Neuronal stem cell (in vitro differentiated cells): Measurements from ENCODE around the gene PPIE.
"Not testable (repeated sequence)": the region's sequence is repeated elsewhere in the genome, so short reads cannot be mapped to it uniquely, and the experiment has no call there.

Experiments used
- DNase-seq: peaks from one replicate; pipeline ENCODE4 v3.0.0-alpha.2; 2013; ENCODE audit warnings: low spot score
- H2AFZ ChIP-seq: one replicate; pipeline ENCODE4 v1.6.1; 2013; ENCODE audit warnings: mild to moderate bottlenecking, low read length, inconsistent platforms
- H2AK5ac ChIP-seq: 2 replicates; pipeline ENCODE4 v1.6.1; 2013; ENCODE audit warnings: low read depth, mild to moderate bottlenecking, inconsistent platforms, low read length, moderate library complexity, mixed read lengths
- H2BK120ac ChIP-seq: 2 replicates; pipeline ENCODE4 v1.6.1; 2013; ENCODE audit warnings: low read depth, mild to moderate bottlenecking, inconsistent platforms, low read length, moderate library complexity, mixed read lengths
- H2BK12ac ChIP-seq: one replicate; pipeline ENCODE4 v1.6.1; 2013; ENCODE audit warnings: low read length, inconsistent platforms
- H2BK15ac ChIP-seq: 2 replicates; pipeline ENCODE4 v1.6.1; 2013; ENCODE audit warnings: mild to moderate bottlenecking, low read length, inconsistent platforms, mixed read lengths
- H2BK5ac ChIP-seq: one replicate; pipeline ENCODE4 v1.6.1; 2013; ENCODE audit warnings: inconsistent platforms, mild to moderate bottlenecking, low read length, moderate library complexity
- H3K14ac ChIP-seq: one replicate; pipeline ENCODE4 v1.6.1; 2013; ENCODE audit warnings: low read length, inconsistent platforms
- H3K18ac ChIP-seq: 2 replicates; pipeline ENCODE4 v1.6.1; 2013; ENCODE audit warnings: low read length, inconsistent platforms
- H3K23ac ChIP-seq: 2 replicates; pipeline ENCODE4 v1.6.1; 2013; ENCODE audit warnings: low read depth, mild to moderate bottlenecking, mixed read lengths, low read length, inconsistent platforms; ENCODE audit not compliant: poor library complexity
- H3K27ac ChIP-seq: replicated peaks from 3 replicates; pipeline ENCODE4 v1.5.1; 2013; ENCODE audit warnings: low read length, inconsistent platforms
- H3K27me3 ChIP-seq, 3 experiments: 2 replicates each; pipeline ENCODE4 v1.6.1; 2013; ENCODE audit warnings: low read length in 3 of 3, mild to moderate bottlenecking in 2 of 3, inconsistent platforms in 1 of 3, low read depth in 1 of 3, mixed read lengths in 1 of 3, moderate library complexity in 1 of 3; ENCODE audit not compliant: control insufficient read depth in 3 of 3, insufficient read depth in 3 of 3
- H3K36me3 ChIP-seq, 2 donors: replicated peaks in 1 of 2; 2 replicates each; pipeline ENCODE4 v1.6.1; 2013; ENCODE audit warnings: low read length in 2 of 2; ENCODE audit not compliant: control insufficient read depth in 2 of 2, insufficient read depth in 2 of 2
- H3K4ac ChIP-seq: 2 replicates; pipeline ENCODE4 v1.6.1; 2013; ENCODE audit warnings: inconsistent platforms, mild to moderate bottlenecking, low read length, moderate library complexity
- H3K4me1 ChIP-seq, 2 donors: 1 replicate in 1 of 2; 2 replicates in 1 of 2; pipeline ENCODE4 v1.6.1; 2013; ENCODE audit warnings: low read length in 2 of 2, low read depth in 1 of 2; ENCODE audit not compliant: control insufficient read depth in 2 of 2, insufficient read depth in 1 of 2
- H3K4me2 ChIP-seq: one replicate; pipeline ENCODE4 v1.6.1; 2013; ENCODE audit warnings: mild to moderate bottlenecking, low read length, inconsistent platforms; ENCODE audit not compliant: insufficient read depth, poor library complexity, severe bottlenecking
- H3K4me3 ChIP-seq, 2 donors: 2 replicates each; pipeline ENCODE4 v1.5.1; 2013; ENCODE audit warnings: low read length in 2 of 2, mild to moderate bottlenecking in 2 of 2, inconsistent platforms in 1 of 2, moderate library complexity in 1 of 2
- H3K79me1 ChIP-seq: one replicate; pipeline ENCODE4 v1.6.1; 2013; ENCODE audit warnings: low read depth, mild to moderate bottlenecking, inconsistent platforms, low read length, moderate library complexity
- H3K9ac ChIP-seq: one replicate; pipeline ENCODE4 v1.6.1; 2013; ENCODE audit warnings: mild to moderate bottlenecking, low read depth, low read length, inconsistent platforms; ENCODE audit not compliant: poor library complexity
- H3K9me3 ChIP-seq, 2 donors: replicated peaks in 1 of 2; 2 replicates each; pipeline versions ENCODE3 to v1.6.1; 2013; ENCODE audit warnings: low read length in 2 of 2, mild to moderate bottlenecking in 2 of 2, inconsistent platforms in 1 of 2, low read depth in 1 of 2, mixed read lengths in 1 of 2, moderate library complexity in 1 of 2; ENCODE audit not compliant: control insufficient read depth in 2 of 2, insufficient read depth in 1 of 2
- H4K8ac ChIP-seq: one replicate; pipeline ENCODE4 v1.6.1; 2013; ENCODE audit warnings: low read depth, mild to moderate bottlenecking, inconsistent platforms, low read length, moderate library complexity
- H4K91ac ChIP-seq: one replicate; pipeline ENCODE4 v1.6.1; 2013; ENCODE audit warnings: low read length, low read depth, mild to moderate bottlenecking, inconsistent platforms; ENCODE audit not compliant: poor library complexity
- WGBS, 2 donors: extraction: QIAGEN DNeasy Blood & Tissue Kit; methylation state at CpG; one replicate each; pipeline ENCODE4 v1.1.7; 2013; ENCODE audit warnings: missing lambda C conversion rate in 2 of 2, mixed read lengths in 1 of 2; ENCODE audit not compliant: insufficient read length in 2 of 2, insufficient replicate concordance in 1 of 2; ENCODE audit errors: extremely low coverage in 2 of 2; 5-methylcytosine and 5-hydroxymethylcytosine counted together

Gene PPIE

DNA sequence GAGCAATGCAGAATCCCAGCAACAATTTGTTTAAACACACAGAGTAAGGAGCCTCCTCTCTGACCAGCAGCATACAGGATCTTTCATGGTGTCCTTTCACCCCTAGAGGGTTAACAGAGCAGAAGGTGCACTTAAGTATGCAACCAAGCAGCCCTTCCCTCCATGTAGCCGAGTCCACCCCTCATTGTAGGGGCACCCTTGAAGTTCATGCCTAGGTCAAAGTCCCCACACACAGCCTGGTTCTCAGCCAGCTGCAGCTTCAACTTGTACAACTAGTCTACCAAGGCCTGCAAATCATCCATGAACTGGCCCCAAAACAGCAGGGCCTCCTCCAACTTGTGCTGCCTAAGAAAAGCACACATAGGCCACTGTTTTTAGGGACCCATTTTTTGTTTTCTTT lies 57.0 kb downstream of the PPIE start:
- H2AFZ ChIP-seq = no peak overlapping the region
- no peak overlapping the region for H2BK12ac ChIP-seq
- H3K4me3 ChIP-seq = peak overlapping the region in 1 of 2 donors; percentile 22
- no peak for DNase-seq
- H3K14ac ChIP-seq = no peak overlapping the region
- no CpG with 5 or more reads among the region's 1 CpG for WGBS, 2 donors
- H2BK120ac ChIP-seq = no peak overlapping the region
- no peak overlapping the region for H3K4me2 ChIP-seq
- no peak overlapping the region for H3K4ac ChIP-seq
- peaks cover 0 to 26% (median 0%) of the 10 kb centered on the region in 3 experiments for H3K27me3 ChIP-seq
- no peaks in the 10 kb centered on the region for H3K4me1 ChIP-seq
- no peaks in the 10 kb centered on the region for H3K36me3 ChIP-seq
- H4K91ac ChIP-seq = no peak overlapping the region
- H2BK15ac ChIP-seq = no peak overlapping the region
- H2AK5ac ChIP-seq = no peak overlapping the region
- no peak overlapping the region for H3K27ac ChIP-seq
- H3K23ac ChIP-seq = no peak overlapping the region
- H3K9me3 ChIP-seq = no peaks in the 10 kb centered on the region
- no peak overlapping the region for H3K9ac ChIP-seq
- no peak overlapping the region for H2BK5ac ChIP-seq
- no peak overlapping the region for H4K8ac ChIP-seq
- no peak overlapping the region for H3K18ac ChIP-seq
- no peaks in the 10 kb centered on the region for H3K79me1 ChIP-seq

- H3K9ac ChIP-seq, H3K4me1 ChIP-seq, H2BK15ac ChIP-seq, H3K4me2 ChIP-seq, H3K9me3 ChIP-seq, H4K8ac ChIP-seq, H2BK12ac ChIP-seq, H3K4ac ChIP-seq, H3K27ac ChIP-seq, H3K14ac ChIP-seq, H3K23ac ChIP-seq, H3K79me1 ChIP-seq, DNase-seq, H2BK5ac ChIP-seq, H4K91ac ChIP-seq, H3K4me3 ChIP-seq, H2AK5ac ChIP-seq, H2BK120ac ChIP-seq, H3K36me3 ChIP-seq, H3K27me3 ChIP-seq: not testable (repeated sequence)
- WGBS, 2 donors = no CpG with 5 or more reads among the region's 26 CpGs
- Histone ChIP-seq H2AFZ (peak overlapping the region; percentile 20), H3K18ac (peak overlapping the region; percentile 5)
Measured at GRCh38 chr1:39798859-39799769, 60.4 kb downstream of the PPIE start.

- Histone ChIP-seq H3K27ac (no peak overlapping the region), H2AK5ac (no peak overlapping the region), H2AFZ (no peak overlapping the region), H4K91ac (no peak overlapping the region), H3K18ac (no peak overlapping the region), H2BK15ac (no peak overlapping the region), H3K4ac (no peak overlapping the region), H2BK12ac (no peak overlapping the region), H3K23ac (no peak overlapping the region), H3K14ac (no peak overlapping the region), H3K36me3 (no peaks in the 10 kb centered on the region), H3K79me1 (no peaks in the 10 kb centered on the region), H3K27me3 (peaks cover 0 to 6% (median 0%) of the 10 kb centered on the region in 3 experiments), H4K8ac (no peak overlapping the region), H2BK120ac (no peak overlapping the region), H3K4me1 (peaks cover 0 to 1% of the 10 kb centered on the region in 2 donors), H3K4me2 (no peak overlapping the region), H3K9ac (no peak overlapping the region), H3K4me3 (no peak overlapping the region), H3K9me3 (no peaks in the 10 kb centered on the region), H2BK5ac (no peak overlapping the region)
- no CpG with 5 or more reads among the region's 8 CpGs for WGBS, 2 donors
- peak; percentile 58 for DNase-seq
Measured at GRCh38 chr1:39799770-39800470, 61.2 kb downstream of the PPIE start.

- Histone ChIP-seq H3K27me3 (peaks cover 0 to 6% (median 0%) of the 10 kb centered on the region in 3 experiments), H3K27ac (no peak overlapping the region), H2BK15ac (no peak overlapping the region), H3K4me2 (no peak overlapping the region), H3K36me3 (no peaks in the 10 kb centered on the region), H2BK120ac (no peak overlapping the region), H2BK5ac (no peak overlapping the region), H3K9ac (no peak overlapping the region), H4K8ac (no peak overlapping the region), H3K9me3 (no peaks in the 10 kb centered on the region), H3K14ac (no peak overlapping the region), H3K18ac (no peak overlapping the region), H2AK5ac (no peak overlapping the region), H4K91ac (no peak overlapping the region), H2BK12ac (no peak overlapping the region), H3K4ac (no peak overlapping the region), H3K4me3 (no peak overlapping the region), H3K23ac (no peak overlapping the region), H3K4me1 (peaks cover 0 to 1% of the 10 kb centered on the region in 2 donors), H2AFZ (no peak overlapping the region), H3K79me1 (no peaks in the 10 kb centered on the region)
- no peak for DNase-seq
- WGBS, 2 donors = no CpG with 5 or more reads among the region's 3 CpGs
Measured at GRCh38 chr1:39800471-39800835, 61.8 kb downstream of the PPIE start.
